LHCN-M2 (cell line): ENCODE measurements around the gene QRICH2. TPM values are rescaled to one million over a fixed set of nuclear protein-coding genes. Genes with fewer than 3 reads are reported as not detected.
"Not testable (repeated sequence)": the region's sequence is repeated elsewhere in the genome, so short reads cannot be mapped to it uniquely, and the experiment has no call there.

Experiments used
- DNase-seq: peaks from one replicate; pipeline ENCODE4 v3.0.0-alpha.2; 2012; ENCODE audit warnings: low read depth
- total RNA-seq: library from RNA; depleted of rRNA; stranded (reverse); fragments of >200 nt; gene quantifications from 2 replicates; pipeline ENCODE4 v1.2.3, GENCODE V29; 2014

The QRICH2 gene
- total RNA-seq, 1 experiment from 2014 or later: 1.4 TPM

- no peak for DNase-seq
Observed at GRCh38 chr17:76250141-76250540, 57.9 kb downstream of the QRICH2 start.

GRCh38 chr17:76248013-76248782 lies 59.9 kb downstream of the QRICH2 start:
- DNase-seq: no peak

GRCh38 chr17:76247304-76247703 lies 60.8 kb downstream of the QRICH2 start:
- no peak for DNase-seq

GRCh38 chr17:76246080-76247066 lies 61.7 kb downstream of the QRICH2 start:
- peak; percentile 85 for DNase-seq

GRCh38 chr17:76244721-76245120 lies 63.4 kb downstream of the QRICH2 start:
- DNase-seq: not testable (repeated sequence)

- no peak for DNase-seq
Observed at GRCh38 chr17:76243826-76244679, 64.0 kb downstream of the QRICH2 start.

- no peak for DNase-seq
Observed at GRCh38 chr17:76241691-76242255, 66.3 kb downstream of the QRICH2 start.

- DNase-seq: no peak
Observed at GRCh38 chr17:76241204-76241538, 66.9 kb downstream of the QRICH2 start.

- DNase-seq: peak; percentile 49
Observed at GRCh38 chr17:76240461-76241203, 67.4 kb downstream of the QRICH2 start, which contains the start of gene RNF157. RNF157 (minus strand) TSS chr17:76240493; CDS start chr17:76240240, 253 bp downstream.

- no peak for DNase-seq
Observed at GRCh38 chr17:76239538-76240274, 68.4 kb downstream of the QRICH2 start.

GRCh38 chr17:76238847-76239537 lies 69.1 kb downstream of the QRICH2 start:
- DNase-seq: no peak

GRCh38 chr17:76237859-76238313 lies 70.2 kb downstream of the QRICH2 start:
- no peak for DNase-seq

- DNase-seq: no peak
Observed at GRCh38 chr17:76236603-76237002, 71.5 kb downstream of the QRICH2 start.

- no peak for DNase-seq
Observed at GRCh38 chr17:76235883-76236282, 72.2 kb downstream of the QRICH2 start.

GRCh38 chr17:76234354-76234679 lies 73.8 kb downstream of the QRICH2 start:
- DNase-seq: no peak

- DNase-seq: no peak
Observed at GRCh38 chr17:76233588-76234353, 74.3 kb downstream of the QRICH2 start.

GRCh38 chr17:76232342-76232741 lies 75.7 kb downstream of the QRICH2 start:
- DNase-seq: peak; percentile 89

GRCh38 chr17:76226749-76227148 lies 81.3 kb downstream of the QRICH2 start:
- DNase-seq: not testable (repeated sequence)
